ENCODE measurements around the gene HDDC2. TPM values are rescaled to one million over a fixed set of nuclear protein-coding genes. Genes with fewer than 3 reads are reported as not detected.

The HDDC2 gene
- total RNA-seq, 1 donor = 71.5 TPM

DNA sequence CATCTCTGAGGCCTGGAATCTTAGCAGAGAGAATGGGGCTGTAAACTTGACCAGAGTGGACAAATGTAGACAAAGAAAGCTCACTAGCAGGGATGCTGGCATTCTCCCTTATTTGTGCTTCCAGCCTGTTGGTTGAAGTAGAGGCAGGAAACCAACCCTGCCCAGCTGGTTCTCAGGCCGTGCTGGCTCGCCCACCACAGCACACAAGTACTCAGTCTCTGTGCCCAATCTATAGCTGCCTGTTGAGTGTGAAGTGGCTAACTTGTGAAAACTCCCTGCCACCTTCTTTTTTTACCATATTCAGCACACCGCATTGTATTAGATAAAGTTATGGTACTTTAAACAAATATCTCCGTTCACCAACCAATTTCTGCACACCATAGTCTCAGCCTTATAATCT is 37.3 kb downstream of the HDDC2 start:
- DNase-seq (ENCODE audit: low read depth) = no peak
- no peak overlapping the region for H3K4me3 ChIP-seq (ENCODE audit: low read depth, low read length)
- TF ChIP-seq, protein P1, sequence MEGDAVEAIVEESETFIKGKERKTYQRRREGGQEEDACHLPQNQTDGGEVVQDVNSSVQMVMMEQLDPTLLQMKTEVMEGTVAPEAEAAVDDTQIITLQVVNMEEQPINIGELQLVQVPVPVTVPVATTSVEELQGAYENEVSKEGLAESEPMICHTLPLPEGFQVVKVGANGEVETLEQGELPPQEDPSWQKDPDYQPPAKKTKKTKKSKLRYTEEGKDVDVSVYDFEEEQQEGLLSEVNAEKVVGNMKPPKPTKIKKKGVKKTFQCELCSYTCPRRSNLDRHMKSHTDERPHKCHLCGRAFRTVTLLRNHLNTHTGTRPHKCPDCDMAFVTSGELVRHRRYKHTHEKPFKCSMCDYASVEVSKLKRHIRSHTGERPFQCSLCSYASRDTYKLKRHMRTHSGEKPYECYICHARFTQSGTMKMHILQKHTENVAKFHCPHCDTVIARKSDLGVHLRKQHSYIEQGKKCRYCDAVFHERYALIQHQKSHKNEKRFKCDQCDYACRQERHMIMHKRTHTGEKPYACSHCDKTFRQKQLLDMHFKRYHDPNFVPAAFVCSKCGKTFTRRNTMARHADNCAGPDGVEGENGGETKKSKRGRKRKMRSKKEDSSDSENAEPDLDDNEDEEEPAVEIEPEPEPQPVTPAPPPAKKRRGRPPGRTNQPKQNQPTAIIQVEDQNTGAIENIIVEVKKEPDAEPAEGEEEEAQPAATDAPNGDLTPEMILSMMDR (IDR thresholded peaks at IDR 0.05; ENCODE audit: insufficient read depth, low read length) = no peak

DNA sequence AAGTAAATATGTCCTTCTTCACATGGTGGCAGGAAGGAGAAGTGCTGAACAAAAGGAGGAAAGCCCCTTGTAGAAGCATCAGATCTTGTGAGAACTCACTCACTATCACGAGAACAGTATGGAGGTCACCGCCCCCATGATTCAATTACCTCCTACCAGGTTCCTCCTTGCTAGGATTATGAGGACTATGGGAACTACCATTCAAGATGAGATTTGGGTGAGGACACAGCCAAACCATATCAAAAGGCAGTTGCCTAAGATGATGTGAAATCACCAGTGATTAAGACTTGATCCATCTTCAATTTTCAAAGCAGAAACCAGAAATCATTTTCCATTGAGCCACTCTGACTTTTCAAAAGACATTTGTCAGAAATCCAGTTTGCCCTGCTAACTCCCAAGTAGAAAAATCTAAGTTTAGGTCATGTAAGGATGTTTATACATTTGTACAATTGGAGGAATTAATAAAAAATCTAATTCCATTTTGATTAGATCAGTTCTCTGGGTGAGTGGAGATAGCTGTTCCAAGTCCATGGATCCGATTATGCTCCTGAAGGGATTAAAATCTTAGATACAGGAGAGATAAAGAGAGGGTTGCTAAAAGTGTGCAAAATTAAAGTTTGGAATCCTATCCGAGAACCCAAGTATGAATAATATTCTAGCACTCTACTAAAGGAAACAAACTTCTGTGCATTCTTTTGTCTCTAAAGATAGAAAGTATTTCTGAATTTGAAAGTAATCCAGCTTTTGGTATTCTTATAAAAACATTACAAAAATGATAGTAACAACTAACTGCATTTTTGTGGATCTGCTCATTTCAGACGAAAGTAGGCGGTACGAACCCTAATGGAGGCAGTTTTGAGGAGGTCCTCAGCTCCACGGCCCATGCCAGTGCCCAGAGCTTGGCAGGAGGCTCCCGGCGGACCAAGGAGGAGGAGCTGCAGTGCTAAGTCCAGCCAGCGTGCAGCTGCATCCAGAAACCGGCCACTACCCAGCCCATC is 39.5 kb downstream of the HDDC2 start:
- DNase-seq (ENCODE audit: low read depth) = peak; percentile 89
- no peak overlapping the region for H3K4me3 ChIP-seq (ENCODE audit: low read depth, low read length)
- TF ChIP-seq, protein P1 (IDR thresholded peaks at IDR 0.05; ENCODE audit: insufficient read depth, low read length) = no peak

DNA sequence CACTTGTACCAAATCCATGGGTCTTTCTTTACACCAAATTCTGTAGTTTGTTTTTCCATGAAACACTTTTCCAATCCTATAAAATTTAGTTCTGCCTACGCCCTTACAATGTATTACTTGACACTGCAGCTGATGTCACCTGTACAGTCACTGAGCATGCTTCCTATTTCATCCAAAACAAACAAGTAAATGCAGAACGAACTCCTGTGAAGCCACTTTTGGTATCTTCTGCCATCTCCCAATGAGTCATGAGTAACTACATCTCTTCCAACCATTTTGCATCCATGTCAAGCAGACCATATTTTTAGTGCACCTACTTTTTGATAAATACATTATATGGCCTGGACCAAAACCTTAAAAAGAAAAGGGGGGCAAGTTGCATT is 42.4 kb downstream of the HDDC2 start:
- DNase-seq (ENCODE audit: low read depth) = no peak
- TF ChIP-seq, protein P1 (IDR thresholded peaks at IDR 0.05; ENCODE audit: insufficient read depth, low read length) = no peak
- H3K4me3 ChIP-seq (ENCODE audit: low read depth, low read length) = no peak overlapping the region

DNA sequence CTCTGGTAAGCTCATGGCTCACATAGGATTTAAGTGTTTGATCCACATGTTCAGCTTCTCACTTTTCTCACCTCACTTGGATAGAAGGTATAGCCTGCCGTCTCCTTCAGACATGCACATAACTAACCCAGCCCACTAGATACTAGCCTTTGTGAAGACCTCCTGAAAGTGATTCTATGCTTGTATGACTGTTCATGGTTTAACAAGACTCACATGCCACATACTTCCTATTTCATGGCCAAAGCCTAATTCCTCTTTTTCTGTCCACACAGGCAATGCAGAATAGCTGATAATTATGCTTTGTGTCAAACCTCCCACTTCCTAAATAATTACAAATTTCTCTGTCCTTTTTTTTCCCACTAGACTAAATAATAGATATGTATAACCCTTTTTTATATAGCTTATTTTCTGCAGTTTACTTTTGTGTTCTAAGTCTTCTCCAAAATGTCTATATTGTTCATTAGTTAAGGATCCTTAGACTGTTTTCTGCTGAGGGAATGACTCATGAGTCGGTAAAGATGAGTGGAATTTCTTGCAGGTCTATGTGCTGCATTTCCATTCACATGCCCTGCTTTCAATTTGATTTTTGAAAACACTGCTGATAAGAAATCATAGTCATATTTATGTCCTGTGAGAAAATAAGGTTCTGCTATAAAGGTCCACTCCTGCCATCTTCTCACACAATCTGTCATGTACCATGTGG is 43.0 kb downstream of the HDDC2 start:
- DNase-seq (ENCODE audit: low read depth) = no peak
- H3K4me3 ChIP-seq (ENCODE audit: low read depth, low read length) = no peak overlapping the region
- TF ChIP-seq, protein P1 (IDR thresholded peaks at IDR 0.05; ENCODE audit: insufficient read depth, low read length) = no peak

DNA sequence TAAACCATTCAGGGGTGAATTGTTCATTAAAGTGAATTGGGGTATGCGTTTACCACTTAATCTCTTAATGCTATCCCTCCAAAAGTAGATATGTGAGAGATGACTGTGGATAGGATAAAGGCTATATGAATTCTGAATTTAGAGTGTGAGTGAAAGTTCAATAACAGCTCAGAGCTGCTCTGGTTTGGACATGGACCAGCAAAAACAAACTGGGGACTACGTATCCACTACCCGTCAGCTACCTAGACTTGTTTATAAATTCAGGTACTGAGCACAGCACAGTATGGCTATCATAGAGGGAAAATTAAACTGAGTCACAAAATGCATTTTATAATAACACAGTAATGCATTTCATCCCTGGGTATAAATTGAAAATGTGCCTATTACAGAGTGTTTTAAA is 44.4 kb downstream of the HDDC2 start:
- no peak for DNase-seq (ENCODE audit: low read depth)
- H3K4me3 ChIP-seq (ENCODE audit: low read depth, low read length) = no peak overlapping the region
- TF ChIP-seq, protein P1 (IDR thresholded peaks at IDR 0.05; ENCODE audit: insufficient read depth, low read length) = no peak

DNA sequence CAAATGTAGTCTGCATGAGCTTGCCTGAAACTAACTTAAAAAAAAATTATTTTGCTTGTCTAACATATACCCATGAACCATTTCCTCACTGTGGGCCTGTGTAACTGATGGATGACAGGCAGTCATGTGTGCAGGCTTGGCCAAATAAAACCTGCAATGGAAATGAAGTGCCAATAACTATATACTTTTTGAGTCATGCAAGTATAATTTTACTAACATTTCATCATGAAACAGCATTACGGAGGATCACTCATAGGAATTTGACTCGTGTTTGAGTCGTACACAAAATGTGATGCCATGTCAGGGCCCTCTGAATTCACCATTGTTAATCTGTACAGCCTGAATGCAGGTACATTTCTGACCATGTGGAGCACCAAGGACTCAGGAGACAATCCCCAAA is 46.6 kb downstream of the HDDC2 start:
- H3K4me3 ChIP-seq (ENCODE audit: low read depth, low read length) = no peak overlapping the region
- DNase-seq (ENCODE audit: low read depth) = no peak
- TF ChIP-seq, protein P1 (IDR thresholded peaks at IDR 0.05; ENCODE audit: insufficient read depth, low read length) = no peak
